ENCODE data around the gene POTEF.
"Not testable (repeated sequence)": the region's sequence is repeated elsewhere in the genome, so short reads cannot be mapped to it uniquely, and the experiment has no call there.

GRCh38 chr2:130137118-130137517 lies 8.1 kb upstream of the POTEF start:
- not testable (repeated sequence) for TF ChIP-seq CTCF (conservative IDR thresholded peaks at IDR 0.05; ENCODE audit: low read depth, low read length); EZH2 (IDR thresholded peaks at IDR 0.05; ENCODE audit: borderline replicate concordance, low read depth, low read length, poor library complexity, severe bottlenecking)

Measured in A673 (cell line).